Measurements from ENCODE around the gene SPPL3.

The SPPL3 gene

DNA sequence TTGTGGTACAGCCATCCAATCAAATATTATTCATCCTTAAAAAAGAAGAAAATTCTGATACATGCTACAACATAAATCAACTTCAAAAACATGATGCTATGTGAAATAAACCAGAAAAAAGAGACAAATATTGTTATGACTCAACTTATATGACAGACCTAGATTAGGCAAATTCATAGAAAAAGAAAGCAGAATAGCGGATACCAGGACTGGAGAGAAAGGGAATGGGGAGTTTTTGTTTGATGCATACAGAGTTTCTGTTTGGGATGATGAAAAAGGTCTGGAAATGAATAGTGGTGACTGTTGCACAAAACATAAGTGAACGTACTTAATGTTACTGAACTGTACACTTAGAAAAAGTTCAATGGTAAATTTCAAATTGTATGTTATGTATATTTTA is 82.3 kb downstream of the SPPL3 start:
- TF ChIP-seq EZH2 (IDR thresholded peaks at IDR 0.05): no peak
- no peak for TF ChIP-seq POLR2AphosphoS5 (IDR thresholded peaks at IDR 0.05; ENCODE audit: borderline replicate concordance, low read depth, low read length)
- no peak overlapping the region for H3K9ac ChIP-seq (ENCODE audit: insufficient read length)
- no peak overlapping the region for H3K4me3 ChIP-seq
- no peaks in the 10 kb centered on the region for H3K9me3 ChIP-seq (ENCODE audit: low read depth, low read length)
- no peak overlapping the region for H3K27ac ChIP-seq
- no peaks in the 10 kb centered on the region for H3K36me3 ChIP-seq (ENCODE audit: insufficient read depth, low read length)
- no peak for DNase-seq (ENCODE audit: low read depth, low spot score)

DNA sequence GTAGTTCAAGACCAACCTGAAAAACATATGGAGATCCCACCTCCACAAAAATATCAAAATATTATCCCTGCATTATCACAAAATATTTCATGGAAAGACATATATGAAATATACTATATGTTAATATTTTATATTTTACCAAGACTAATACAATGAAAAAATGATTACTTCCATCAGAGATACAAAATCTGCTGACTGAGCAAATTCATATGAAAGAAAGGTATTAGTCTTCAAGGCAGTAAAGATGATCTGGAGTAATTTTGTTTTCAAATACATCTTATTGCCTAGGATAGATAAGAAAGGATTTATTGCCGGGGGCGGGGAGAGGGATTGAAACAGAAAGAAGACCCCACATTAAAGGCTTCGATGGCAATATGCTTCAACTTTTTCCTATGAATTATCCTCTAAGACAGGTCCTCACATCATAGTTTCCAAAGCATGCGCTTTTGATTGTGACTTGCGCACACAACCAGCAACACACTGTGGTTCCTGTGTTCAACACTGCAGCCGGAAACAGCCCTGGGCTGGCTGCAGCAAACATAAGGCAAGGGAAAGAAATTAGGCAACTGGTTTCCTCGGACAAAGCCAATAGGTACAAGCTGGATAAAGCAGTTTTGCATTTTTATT is 83.2 kb downstream of the SPPL3 start:
- no peaks in the 10 kb centered on the region for H3K36me3 ChIP-seq (ENCODE audit: insufficient read depth, low read length)
- no peak for TF ChIP-seq FOXP2 (optimal IDR thresholded peaks at IDR 0.05; ENCODE audit: control extremely low read depth, extremely low read length, insufficient read depth)
- no peak for TF ChIP-seq POLR2AphosphoS5 (IDR thresholded peaks at IDR 0.05; ENCODE audit: borderline replicate concordance, low read depth, low read length)
- no peak for TF ChIP-seq EZH2 (IDR thresholded peaks at IDR 0.05)
- H3K4me3 ChIP-seq: no peak overlapping the region
- no peak for DNase-seq (ENCODE audit: low read depth, low spot score)
- H3K9ac ChIP-seq (ENCODE audit: insufficient read length): no peak overlapping the region
- no peak overlapping the region for H3K27ac ChIP-seq
- no peaks in the 10 kb centered on the region for H3K9me3 ChIP-seq (ENCODE audit: low read depth, low read length)

DNA sequence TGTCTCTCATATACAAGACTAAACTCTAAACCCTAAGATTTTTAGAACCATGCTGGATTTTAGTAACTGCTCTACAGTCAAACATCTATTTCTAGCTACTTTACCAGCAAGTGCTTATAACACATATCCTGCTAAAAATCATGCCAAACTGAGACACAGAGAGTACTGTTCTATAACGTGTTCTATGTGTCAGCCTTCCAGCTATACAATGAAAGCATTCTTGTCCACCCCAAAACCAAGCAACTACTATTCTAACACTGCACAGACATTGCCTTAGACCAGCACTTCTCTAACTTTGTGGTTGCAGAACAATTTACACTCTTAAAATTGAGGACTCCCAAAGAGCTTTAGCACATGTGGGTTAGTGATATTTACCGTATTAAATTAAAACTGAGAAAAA is 85.7 kb downstream of the SPPL3 start:
- TF ChIP-seq EZH2 (IDR thresholded peaks at IDR 0.05) (no peak), FOXP2 (optimal IDR thresholded peaks at IDR 0.05; ENCODE audit: control extremely low read depth, extremely low read length, insufficient read depth) (no peak), POLR2AphosphoS5 (IDR thresholded peaks at IDR 0.05; ENCODE audit: borderline replicate concordance, low read depth, low read length) (no peak)
- H3K9me3 ChIP-seq (ENCODE audit: low read depth, low read length): no peaks in the 10 kb centered on the region
- no peak overlapping the region for H3K9ac ChIP-seq (ENCODE audit: insufficient read length)
- DNase-seq (ENCODE audit: low read depth, low spot score): no peak
- H3K36me3 ChIP-seq (ENCODE audit: insufficient read depth, low read length): no peaks in the 10 kb centered on the region
- no peak overlapping the region for H3K4me3 ChIP-seq
- H3K27ac ChIP-seq: no peak overlapping the region

DNA sequence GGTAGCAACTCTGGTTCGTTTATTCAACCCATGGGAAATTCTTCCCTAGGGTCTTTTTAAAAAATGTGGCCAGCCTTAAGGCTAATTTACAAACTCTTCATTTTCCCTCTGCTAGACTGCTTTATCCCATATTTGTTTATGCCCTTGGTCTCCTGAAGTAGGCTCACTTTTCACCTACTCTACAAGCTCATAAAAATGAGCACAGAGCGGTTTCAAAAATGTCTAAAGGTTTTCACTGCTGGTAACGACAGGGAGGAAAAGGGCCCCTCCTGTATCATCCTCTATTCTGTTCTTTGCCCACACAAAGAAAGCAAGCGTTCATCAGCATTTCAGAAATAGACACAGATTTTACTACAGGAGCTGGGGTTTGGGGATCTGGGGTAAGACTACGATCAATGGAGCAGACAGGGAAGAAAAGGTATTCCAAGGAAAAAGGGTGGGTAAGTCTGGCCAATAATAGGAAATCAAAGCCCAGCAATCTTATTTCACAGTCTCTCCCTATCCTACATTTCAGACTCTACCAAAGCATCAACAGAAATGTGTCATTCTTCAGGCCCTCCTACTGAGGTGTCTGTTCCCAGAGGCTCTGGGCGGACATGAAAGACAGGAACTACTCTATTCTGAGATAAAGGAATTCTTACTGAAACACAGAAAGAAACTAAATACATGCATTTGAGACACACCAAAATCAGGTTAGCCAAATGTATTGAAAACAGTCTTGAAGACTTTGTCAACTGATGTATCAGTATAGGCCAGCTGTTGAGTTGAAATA is 86.4 kb downstream of the SPPL3 start:
- Histone ChIP-seq H3K9ac (ENCODE audit: insufficient read length) (no peak overlapping the region), H3K4me3 (no peak overlapping the region)

DNA sequence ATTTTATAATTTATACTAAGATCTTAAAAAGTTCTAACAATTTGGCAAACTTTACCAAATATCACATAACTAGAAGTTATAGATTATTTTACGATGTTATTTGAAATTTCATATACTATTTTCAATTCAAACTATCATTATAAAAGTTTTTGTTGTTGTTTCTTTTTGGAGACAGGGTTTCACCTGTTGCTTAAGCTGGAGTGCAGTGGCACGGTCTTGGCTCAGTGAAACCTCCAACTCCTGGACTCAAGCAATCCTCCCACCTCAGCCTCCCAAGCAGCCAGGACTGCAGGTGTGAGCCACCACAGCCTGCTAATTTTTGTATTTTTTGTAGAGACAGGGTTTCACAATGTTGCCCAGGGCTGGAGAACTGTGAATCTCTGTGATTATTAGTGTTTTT is 87.8 kb downstream of the SPPL3 start:
- Histone ChIP-seq H3K4me3 (no peak overlapping the region), H3K27ac (no peak overlapping the region), H3K36me3 (ENCODE audit: insufficient read depth, low read length) (no peaks in the 10 kb centered on the region), H3K9ac (ENCODE audit: insufficient read length) (no peak overlapping the region), H3K9me3 (ENCODE audit: low read depth, low read length) (no peaks in the 10 kb centered on the region)
- DNase-seq (ENCODE audit: low read depth, low spot score): no peak
- no peak for TF ChIP-seq POLR2AphosphoS5 (IDR thresholded peaks at IDR 0.05; ENCODE audit: borderline replicate concordance, low read depth, low read length)
- TF ChIP-seq EZH2 (IDR thresholded peaks at IDR 0.05): no peak
- no peak for TF ChIP-seq FOXP2 (optimal IDR thresholded peaks at IDR 0.05; ENCODE audit: control extremely low read depth, extremely low read length, insufficient read depth)

More for the DNA sequence above, 86.4 kb downstream of the SPPL3 start:
- H3K9me3 ChIP-seq (ENCODE audit: low read depth, low read length): no peaks in the 10 kb centered on the region
- TF ChIP-seq EZH2 (IDR thresholded peaks at IDR 0.05): no peak
- no peak for TF ChIP-seq POLR2AphosphoS5 (IDR thresholded peaks at IDR 0.05; ENCODE audit: borderline replicate concordance, low read depth, low read length)
- no peak for TF ChIP-seq FOXP2 (optimal IDR thresholded peaks at IDR 0.05; ENCODE audit: control extremely low read depth, extremely low read length, insufficient read depth)
- H3K36me3 ChIP-seq (ENCODE audit: insufficient read depth, low read length): no peaks in the 10 kb centered on the region
- no peak overlapping the region for H3K27ac ChIP-seq
- DNase-seq (ENCODE audit: low read depth, low spot score): no peak

DNA sequence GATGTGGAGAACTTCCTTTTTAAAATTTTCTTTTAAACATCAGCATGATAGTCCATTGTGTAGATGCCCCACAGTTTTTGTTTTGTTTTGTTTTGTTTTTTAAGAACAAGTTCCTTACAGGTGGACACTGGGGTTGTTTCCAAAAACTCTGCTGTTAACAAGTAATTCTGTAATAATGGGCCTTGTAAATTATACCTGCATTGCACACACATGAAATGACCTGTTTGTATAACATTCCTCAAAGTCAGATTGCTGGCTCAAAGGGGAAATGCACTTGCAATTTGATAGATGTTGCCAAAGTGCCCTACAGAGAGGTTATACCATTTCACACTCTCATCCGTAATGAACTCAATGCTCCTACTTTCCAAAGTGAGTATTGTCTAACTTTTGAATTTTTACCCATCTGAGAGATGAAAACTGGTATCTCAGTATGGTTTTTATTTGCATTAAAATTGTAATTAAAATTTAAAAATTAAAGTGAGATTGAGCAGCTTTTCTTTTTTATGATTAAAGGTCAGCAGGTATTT is 89.2 kb downstream of the SPPL3 start:
- H3K9me3 ChIP-seq (ENCODE audit: low read depth, low read length): no peaks in the 10 kb centered on the region
- no peak overlapping the region for H3K4me3 ChIP-seq
- no peak overlapping the region for H3K27ac ChIP-seq
- H3K9ac ChIP-seq (ENCODE audit: insufficient read length): no peak overlapping the region
- TF ChIP-seq EZH2 (IDR thresholded peaks at IDR 0.05): no peak
- TF ChIP-seq FOXP2 (optimal IDR thresholded peaks at IDR 0.05; ENCODE audit: control extremely low read depth, extremely low read length, insufficient read depth): no peak
- no peak for TF ChIP-seq POLR2AphosphoS5 (IDR thresholded peaks at IDR 0.05; ENCODE audit: borderline replicate concordance, low read depth, low read length)
- no peak for DNase-seq (ENCODE audit: low read depth, low spot score)
- H3K36me3 ChIP-seq (ENCODE audit: insufficient read depth, low read length): peaks cover 3% of the 10 kb centered on the region; the same call in 1 of the 2 replicates

DNA sequence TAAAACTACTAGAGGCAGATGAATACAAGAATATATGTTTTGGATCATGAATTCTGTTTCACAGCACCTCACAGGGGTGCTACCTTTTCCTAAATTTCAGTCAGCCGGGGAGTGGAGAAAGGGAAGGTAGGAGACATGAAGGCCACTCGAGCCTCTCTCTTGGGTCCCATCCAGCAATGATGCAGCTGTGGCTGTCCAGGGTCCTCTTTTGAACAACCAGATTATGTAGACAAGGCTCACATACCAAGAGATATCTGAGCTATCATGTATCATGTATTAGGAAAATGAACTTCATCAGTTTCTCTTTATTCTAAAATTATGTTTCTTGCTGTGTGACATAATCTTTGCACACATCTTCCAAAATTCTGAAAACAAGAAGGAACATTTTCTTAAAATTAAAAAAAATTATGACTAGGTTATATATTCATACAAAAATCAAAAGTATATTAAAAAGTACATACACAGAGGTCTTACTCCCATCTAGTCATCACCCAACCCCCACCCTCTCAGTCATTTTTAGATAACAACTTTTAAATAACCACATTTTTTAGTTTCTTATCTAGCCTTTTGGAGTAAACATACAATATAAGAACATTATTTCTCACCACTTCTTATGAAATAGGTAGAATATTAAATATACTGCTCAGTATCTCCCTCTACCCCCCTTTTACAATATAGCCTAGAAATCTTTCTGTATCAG is 89.8 kb downstream of the SPPL3 start:
- Histone ChIP-seq H3K36me3 (ENCODE audit: insufficient read depth, low read length) (peaks cover 5% of the 10 kb centered on the region), H3K9ac (ENCODE audit: insufficient read length) (no peak overlapping the region), H3K27ac (no peak overlapping the region), H3K4me3 (no peak overlapping the region), H3K9me3 (ENCODE audit: low read depth, low read length) (no peaks in the 10 kb centered on the region)
- TF ChIP-seq FOXP2 (optimal IDR thresholded peaks at IDR 0.05; ENCODE audit: control extremely low read depth, extremely low read length, insufficient read depth) (no peak), POLR2AphosphoS5 (IDR thresholded peaks at IDR 0.05; ENCODE audit: borderline replicate concordance, low read depth, low read length) (no peak), EZH2 (IDR thresholded peaks at IDR 0.05) (no peak)
- DNase-seq (ENCODE audit: low read depth, low spot score): no peak

DNA sequence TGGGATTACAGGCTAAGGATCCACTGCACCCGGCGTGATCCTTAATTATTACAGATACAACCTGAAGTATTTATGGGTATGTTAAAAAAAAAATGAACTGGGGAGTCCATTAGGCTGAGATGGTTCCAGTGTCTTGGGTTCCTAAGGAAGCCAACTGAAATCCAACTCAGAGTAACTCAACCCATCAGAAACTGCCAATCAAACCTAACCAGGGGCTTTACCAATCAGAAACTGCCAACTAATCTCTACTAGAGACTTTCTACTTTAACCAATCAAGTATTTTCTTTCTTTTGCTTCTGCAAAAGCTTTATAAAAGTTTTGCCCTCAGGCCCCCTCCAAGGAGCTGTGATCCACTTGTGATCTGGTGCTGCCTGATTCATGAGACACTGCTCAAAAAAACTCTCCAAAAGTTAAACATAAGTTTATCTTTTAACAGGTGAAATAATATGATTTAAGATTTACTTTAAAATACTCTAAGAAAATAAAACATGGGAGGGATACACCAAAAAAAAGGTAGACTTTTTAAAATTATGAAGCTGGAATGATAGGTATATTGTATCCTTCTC is 90.5 kb downstream of the SPPL3 start:
- Histone ChIP-seq H3K4me3 (no peak overlapping the region), H3K27ac (no peak overlapping the region), H3K36me3 (ENCODE audit: insufficient read depth, low read length) (peaks cover 8% of the 10 kb centered on the region), H3K9ac (ENCODE audit: insufficient read length) (no peak overlapping the region), H3K9me3 (ENCODE audit: low read depth, low read length) (no peaks in the 10 kb centered on the region)
- no peak for DNase-seq (ENCODE audit: low read depth, low spot score)
- TF ChIP-seq FOXP2 (optimal IDR thresholded peaks at IDR 0.05; ENCODE audit: control extremely low read depth, extremely low read length, insufficient read depth) (no peak), EZH2 (IDR thresholded peaks at IDR 0.05) (no peak), POLR2AphosphoS5 (IDR thresholded peaks at IDR 0.05; ENCODE audit: borderline replicate concordance, low read depth, low read length) (no peak)

Data from SK-N-MC (cell line).